HepG2 (cell line): ENCODE measurements around the gene PHACTR1. TPM values are rescaled to one million over a fixed set of nuclear protein-coding genes. Genes with fewer than 3 reads are reported as not detected.

ENCODE experiments used
- ATAC-seq: fragments of 200-7000 bp; cut with Tn5 transposase; 3 replicates; pipeline ENCODE4 v1.9.1; 2020; ENCODE audit warnings: mild to moderate bottlenecking, moderate library complexity
- BruUV-seq: library from RNA; stranded (reverse); fragments of 400-500 nt; replicated peaks from 2 replicates; lab custom pipeline; 2021; lab: Mats Ljungman, UMichigan
- CTCF ChIA-PET: fragments of 300-600 bp; formaldehyde crosslinking; extraction: SDS; loops from one replicate; lab custom pipeline; 2021; ENCODE audit warnings: low total read pairs, inconsistent platforms, low intra/inter-chr PET ratio; lab: Yijun Ruan, JAX
- POLR2A ChIA-PET: fragments of 350-600 bp; sonication (Branson Sonifier 250); formaldehyde crosslinking; loops from one replicate; lab custom pipeline; 2020; ENCODE audit warnings: antibody characterized with exemption, inconsistent platforms; lab: Yijun Ruan, JAX
- DNase-seq: peaks from one replicate; pipeline ENCODE4 v3.0.0-alpha.2; 2015; ENCODE audit warnings: low spot score
- FAIRE-seq: peaks from 3 replicates; lab custom pipeline; 2011; peaks lifted over from hg19 to GRCh38; lab: Jason Lieb, UNC
- H2AFZ ChIP-seq: one replicate; pipeline ENCODE4 v1.6.1; 2011; ENCODE audit warnings: low read length, inconsistent platforms
- H3K27ac ChIP-seq: fragments of 300-600 bp; 3 replicates; pipeline ENCODE4 v1.8.0; 2011; ENCODE audit warnings: mixed run types, mild to moderate bottlenecking, mixed read lengths, low read length, inconsistent platforms; ENCODE audit not compliant: insufficient read depth; ENCODE audit errors: extremely low read length
- H3K27me3 ChIP-seq, 2 experiments: fragments of 200-600 bp in 1 of 2; 2 replicates in 1 of 2; 3 replicates in 1 of 2; pipeline versions ENCODE4 v1.6.0 to v1.8.0; 2011; ENCODE audit warnings: low read length in 2 of 2, mild to moderate bottlenecking in 2 of 2, moderate library complexity in 2 of 2, inconsistent platforms in 1 of 2; ENCODE audit not compliant: insufficient read depth in 2 of 2, control insufficient read depth in 1 of 2
- H3K36me3 ChIP-seq, 2 experiments: fragments of 200-600 bp in 1 of 2; replicated peaks in 1 of 2; 2 replicates in 1 of 2; 3 replicates in 1 of 2; pipeline versions ENCODE4 v1.5.1 to v1.8.0; 2011; ENCODE audit warnings: low read length in 2 of 2, inconsistent platforms in 1 of 2; ENCODE audit not compliant: insufficient read depth in 2 of 2, control insufficient read depth in 1 of 2
- H3K4me1 ChIP-seq: 2 replicates; pipeline ENCODE4 v1.5.1; 2012; ENCODE audit warnings: low read length, inconsistent platforms; ENCODE audit not compliant: insufficient read depth
- H3K4me2 ChIP-seq: 2 replicates; pipeline ENCODE4 v1.6.0; 2011; ENCODE audit warnings: low read depth, low read length, inconsistent platforms
- H3K4me3 ChIP-seq, 3 experiments: fragments of 200-600 bp in 1 of 3; sonication (generic), shearing (Covaris generic) in 1 of 3; replicated peaks in 1 of 3; 2 replicates each; pipeline ENCODE4 v1.5.1; 2011 to 2016; ENCODE audit warnings: low read length in 3 of 3, inconsistent platforms in 2 of 3, low read depth in 2 of 3, mild to moderate bottlenecking in 2 of 3, control low read depth in 1 of 3, mixed read lengths in 1 of 3; ENCODE audit not compliant: insufficient read depth in 1 of 3
- H3K79me2 ChIP-seq: one replicate; pipeline ENCODE4 v1.6.1; 2011; ENCODE audit warnings: low read length, inconsistent platforms; ENCODE audit not compliant: insufficient read depth
- H3K9ac ChIP-seq: 2 replicates; pipeline ENCODE4 v1.6.0; 2011; ENCODE audit warnings: mild to moderate bottlenecking, low read depth, low read length, inconsistent platforms; ENCODE audit not compliant: insufficient read depth
- H3K9me3 ChIP-seq: 2 replicates; pipeline ENCODE4 v1.5.1; 2012; ENCODE audit warnings: mild to moderate bottlenecking, low read length
- H4K20me1 ChIP-seq: 2 replicates; pipeline ENCODE4 v1.6.0; 2011; ENCODE audit warnings: inconsistent platforms, mild to moderate bottlenecking, low read length, moderate library complexity; ENCODE audit not compliant: insufficient read depth
- CENPT ChIP-seq: sonication (generic); formaldehyde crosslinking; IDR thresholded peaks from 2 replicates; pipeline ENCODE4 v1.8.0; 2022; ENCODE audit warnings: low read depth, mild to moderate bottlenecking, moderate library complexity, missing genetic modification reagents
- CHCHD3 ChIP-seq: sonication (generic); formaldehyde crosslinking; IDR thresholded peaks from 2 replicates; pipeline ENCODE4 v1.8.0; 2022; ENCODE audit warnings: mild to moderate bottlenecking, missing genetic modification reagents, moderate library complexity
- RFX3 ChIP-seq: IDR thresholded peaks from 2 replicates; pipeline ENCODE4 v1.6.1; 2016; ENCODE audit warnings: missing biosample characterization, missing genetic modification reagents
- ZNF263 ChIP-seq: sonication (generic); formaldehyde crosslinking; IDR thresholded peaks from 2 replicates; pipeline ENCODE4 v1.4.0; 2020; ENCODE audit warnings: missing genetic modification reagents
- ZNF280B ChIP-seq: sonication (generic); formaldehyde crosslinking; IDR thresholded peaks from 2 replicates; pipeline ENCODE4 v1.5.0; 2020; ENCODE audit warnings: missing genetic modification reagents, mild to moderate bottlenecking, borderline replicate concordance
- ZNF280D ChIP-seq: sonication (generic); formaldehyde crosslinking; IDR thresholded peaks from 2 replicates; pipeline ENCODE4 v1.5.1; 2020; ENCODE audit warnings: mild to moderate bottlenecking, missing genetic modification reagents
- WGBS: methylation state at CpG from one replicate; pipeline ENCODE4 v1.1.6; 2017; ENCODE audit warnings: low lambda C conversion rate; 5-methylcytosine and 5-hydroxymethylcytosine counted together
- in situ Hi-C: cut with HindIII; loops from 2 replicates; pipeline ENCODE4 v1.10.0; 2017; ENCODE audit warnings: low pct_unique_long_range_greater_than_20kb; ENCODE audit not compliant: extremely low pct_ligation_motif_present
- intact Hi-C: fragments of 100-400 bp; cut with micrococcal nuclease; formaldehyde crosslinking; loops from one replicate; pipeline ENCODE4 v1.10.0; 2022; ENCODE audit not compliant: unreplicated experiment
- polyA plus RNA-seq, 8 experiments: library from polyadenylated mRNA; depleted of rRNA in 3 of 8; stranded (reverse) in 7 of 8; unstranded in 1 of 8; fragments of >200 nt; fragmentation: Illumina TruSeq in 4 of 8; extraction: Trizol in 4 of 8; gene quantifications; 2 replicates each; pipeline versions ENCODE4 v1.2.1 to v1.2.3, GENCODE V29; 2011 to 2016; ENCODE audit warnings: low read depth in 4 of 8, missing spikeins in 1 of 8, mixed read lengths in 1 of 8; ENCODE audit not compliant: insufficient read depth in 1 of 8
- total RNA-seq, 5 experiments: library from RNA; depleted of rRNA; stranded (reverse); fragments of >200 nt; fragmentation: Illumina TruSeq; extraction: Trizol; gene quantifications; 2 replicates each; pipeline ENCODE4 v1.2.3, GENCODE V29; 2016; ENCODE audit warnings: low read depth in 1 of 5

The PHACTR1 gene
- total and polyA plus RNA-seq, 2 of the 13 experiments (the other 11 are each of a cell fraction or from before 2014, with no cell fraction given), result 0.09 TPM; not detected in 1

GRCh38 chr6:13287104-13287503 lies 570.5 kb downstream of the PHACTR1 start:
- no peak for FAIRE-seq
- Histone ChIP-seq H3K79me2 (no peaks in the 10 kb centered on the region), H3K4me1 (peaks cover 42% of the 10 kb centered on the region), H4K20me1 (no peaks in the 10 kb centered on the region), H3K4me3 (no peak overlapping the region), H3K27me3 (no peaks in the 10 kb centered on the region), H3K36me3 (peaks cover 0 to 4% of the 10 kb centered on the region in 2 experiments; a peak in 2 of 5 replicates), H2AFZ (no peak overlapping the region), H3K9ac (no peak overlapping the region), H3K9me3 (peaks cover 28% of the 10 kb centered on the region), H3K27ac (no peak overlapping the region), H3K4me2 (no peak overlapping the region)
- POLR2A ChIA-PET, result no interaction called here
- in situ Hi-C loops, result no loop called here
- no peak for ATAC-seq
- BruUV-seq, result no TSS peak
- TF ChIP-seq CHCHD3 (CRISPR knock-in tag), result no peak
- TF ChIP-seq CENPT (CRISPR knock-in tag), result no peak
- no peak for TF ChIP-seq ZNF280B
- peak; percentile 74; the same call in 1 of the 2 replicates for TF ChIP-seq ZNF280D (CRISPR knock-in tag)
- TF ChIP-seq RFX3 (CRISPR knock-in tag), result no peak
- no peak for TF ChIP-seq ZNF263 (CRISPR knock-in tag)
- CTCF ChIA-PET, result no interaction called here
- no peak for DNase-seq
- intact Hi-C loops, result no loop called here
- 95% methylated on average over 7 of the region's 7 CpGs for WGBS
